HEK293T (cell line): ENCODE data around the gene ZCRB1.

Experiments
- CTCF ChIA-PET: fragments of 350-600 bp; formaldehyde crosslinking; extraction: SDS; loops from one replicate; lab custom pipeline; 2021; ENCODE audit warnings: antibody characterized with exemption, inconsistent platforms; lab: Yijun Ruan, JAX
- POLR2A ChIA-PET: fragments of 350-600 bp; formaldehyde crosslinking; extraction: SDS; loops from one replicate; lab custom pipeline; 2020; ENCODE audit warnings: antibody characterized with exemption, inconsistent platforms; lab: Yijun Ruan, JAX
- DNase-seq: peaks from one replicate; pipeline ENCODE4 v3.0.0; 2012; ENCODE audit warnings: mixed read lengths; ENCODE audit errors: extremely low spot score
- ARNT ChIP-seq: fragments of 450-650 bp; IDR thresholded peaks from 2 replicates; pipeline ENCODE4 v1.6.1; 2017; ENCODE audit warnings: mild to moderate bottlenecking
- BHLHE40 ChIP-seq: fragments of 450-650 bp; IDR thresholded peaks from 2 replicates; pipeline ENCODE4 v1.6.1; 2016; ENCODE audit warnings: mild to moderate bottlenecking, moderate library complexity, borderline replicate concordance
- CTBP1 ChIP-seq: fragments of 450-650 bp; IDR thresholded peaks from 2 replicates; pipeline ENCODE4 v1.6.1; 2016; ENCODE audit warnings: borderline replicate concordance
- ELF4 ChIP-seq: fragments of 450-650 bp; IDR thresholded peaks from 2 replicates; pipeline ENCODE4 v1.6.1; 2017; ENCODE audit warnings: antibody characterized with exemption
- FOXA1 ChIP-seq: fragments of 450-650 bp; IDR thresholded peaks from 2 replicates; pipeline ENCODE4 v1.6.1; 2016; ENCODE audit warnings: mild to moderate bottlenecking
- FOXK2 ChIP-seq: fragments of 450-650 bp; IDR thresholded peaks from 2 replicates; pipeline ENCODE4 v1.6.1; 2016; ENCODE audit warnings: mild to moderate bottlenecking
- FOXM1 ChIP-seq: fragments of 450-650 bp; IDR thresholded peaks from 2 replicates; pipeline ENCODE4 v1.6.1; 2017; ENCODE audit warnings: mild to moderate bottlenecking, borderline replicate concordance
- HDGF ChIP-seq: fragments of 450-650 bp; IDR thresholded peaks from 2 replicates; pipeline ENCODE4 v1.6.1; 2017; ENCODE audit warnings: antibody characterized with exemption, borderline replicate concordance
- L3MBTL2 ChIP-seq: fragments of 450-650 bp; conservative IDR thresholded peaks from 2 replicates; pipeline ENCODE4 v1.6.1; 2016; ENCODE audit warnings: mild to moderate bottlenecking
- LEF1 ChIP-seq: fragments of 450-650 bp; IDR thresholded peaks from 2 replicates; pipeline ENCODE4 v1.6.1; 2017; ENCODE audit warnings: mild to moderate bottlenecking, borderline replicate concordance
- NFRKB ChIP-seq: fragments of 450-650 bp; IDR thresholded peaks from 2 replicates; pipeline ENCODE4 v1.6.1; 2016; ENCODE audit warnings: mild to moderate bottlenecking, moderate library complexity
- PKNOX1 ChIP-seq: fragments of 450-650 bp; IDR thresholded peaks from 2 replicates; pipeline ENCODE4 v1.6.1; 2016
- SP1 ChIP-seq: fragments of 450-650 bp; IDR thresholded peaks from 2 replicates; pipeline ENCODE4 v1.6.1; 2017
- SUZ12 ChIP-seq: fragments of 450-650 bp; IDR thresholded peaks from 2 replicates; pipeline ENCODE4 v1.6.1; 2016; ENCODE audit warnings: mild to moderate bottlenecking
- TARDBP ChIP-seq: fragments of 450-650 bp; IDR thresholded peaks from 2 replicates; pipeline ENCODE4 v1.6.1; 2016
- ZNF384 ChIP-seq: fragments of 450-650 bp; IDR thresholded peaks from 2 replicates; pipeline ENCODE4 v1.6.1; 2016

ZCRB1 gene

GRCh38 chr12:42325653-42326474 is at the start of gene ZCRB1, which contains the start of gene PPHLN1:
ZCRB1 (minus strand) TSS chr12:42326094; CDS start chr12:42324102, 1,992 bp downstream.
PPHLN1 (plus strand) TSS chr12:42326167; CDS start chr12:42335903, 9,736 bp downstream.
- ChIA-PET CTCF (no interaction called here), POLR2A (interaction anchor here (0.9 kb wide), 1 partner anchor 183 kb away, joined by 3 read pairs; no protein-coding TSS in a partner anchor)
- peak; percentile 81 for DNase-seq
- no peak for TF ChIP-seq PKNOX1
- no peak for TF ChIP-seq LEF1
- TF ChIP-seq ARNT: no peak
- TF ChIP-seq FOXM1: no peak
- no peak for TF ChIP-seq SP1
- no peak for TF ChIP-seq FOXA1
- TF ChIP-seq ZNF384: no peak
- TF ChIP-seq TARDBP: no peak
- no peak for TF ChIP-seq SUZ12
- no peak for TF ChIP-seq FOXK2
- no peak for TF ChIP-seq NFRKB
- no peak for TF ChIP-seq CTBP1
- TF ChIP-seq ELF4: peak; percentile 47
- TF ChIP-seq L3MBTL2: peak; percentile 71; the same call in 1 of the 2 replicates
- TF ChIP-seq HDGF: no peak

- TF ChIP-seq NFRKB: no peak
- CTCF ChIA-PET: no interaction called here
- POLR2A ChIA-PET: no interaction called here
- no peak for DNase-seq
Observed at GRCh38 chr12:42373669-42374068, 47.8 kb upstream of the ZCRB1 start.

- no peak for TF ChIP-seq SUZ12
- no peak for TF ChIP-seq NFRKB
- no peak for TF ChIP-seq LEF1
- TF ChIP-seq HDGF: no peak
- TF ChIP-seq ZNF384: no peak
- no peak for TF ChIP-seq CTBP1
- no peak for TF ChIP-seq ARNT
- no peak for TF ChIP-seq SP1
- no peak for TF ChIP-seq FOXK2
- TF ChIP-seq PKNOX1: no peak
- no peak for TF ChIP-seq FOXM1
- no peak for TF ChIP-seq TARDBP
- TF ChIP-seq L3MBTL2: no peak
- no peak for TF ChIP-seq BHLHE40
- no peak for TF ChIP-seq ELF4
- no peak for TF ChIP-seq FOXA1
- peak; percentile 56 for DNase-seq
- ChIA-PET POLR2A (interaction anchor here (0.6 kb wide), 1 partner anchor 19 kb away, joined by 3 read pairs; no protein-coding TSS in a partner anchor), CTCF (interaction anchor here (0.6 to 1.8 kb wide), 8 partner anchors 13 to 1411 kb away, joined by 3 to 6 read pairs (median 4); no protein-coding TSS in a partner anchor)
Observed at GRCh38 chr12:42372154-42372791, 46.4 kb upstream of the ZCRB1 start.

- no peak for TF ChIP-seq L3MBTL2
- TF ChIP-seq NFRKB: no peak
- no peak for TF ChIP-seq ZNF384
- TF ChIP-seq LEF1: no peak
- no peak for TF ChIP-seq BHLHE40
- DNase-seq: no peak
- ChIA-PET POLR2A (no interaction called here), CTCF (interaction anchor here (1.3 kb wide), 1 partner anchor 248 kb away, joined by 3 read pairs; no protein-coding TSS in a partner anchor)
Observed at GRCh38 chr12:42370013-42370412, 44.1 kb upstream of the ZCRB1 start.

GRCh38 chr12:42365486-42365885 is 39.6 kb upstream of the ZCRB1 start:
- TF ChIP-seq FOXA1: no peak
- TF ChIP-seq TARDBP: no peak
- TF ChIP-seq HDGF: no peak
- TF ChIP-seq PKNOX1: no peak
- no peak for TF ChIP-seq SP1
- TF ChIP-seq LEF1: no peak
- no peak for TF ChIP-seq FOXM1
- no peak for TF ChIP-seq L3MBTL2
- POLR2A ChIA-PET: no interaction called here
- CTCF ChIA-PET: interaction anchor here (0.6 kb wide), 1 partner anchor 874 kb away, joined by 4 read pairs; no protein-coding TSS in a partner anchor
- no peak for DNase-seq

- POLR2A ChIA-PET: no interaction called here
- no peak for TF ChIP-seq ZNF384
- TF ChIP-seq CTBP1: no peak
- no peak for TF ChIP-seq FOXA1
- TF ChIP-seq BHLHE40: no peak
- TF ChIP-seq SP1: no peak
- no peak for TF ChIP-seq PKNOX1
- TF ChIP-seq HDGF: no peak
- no peak for TF ChIP-seq FOXK2
- no peak for TF ChIP-seq FOXM1
- CTCF ChIA-PET: interaction anchor here (0.6 kb wide), 1 partner anchor 875 kb away, joined by 4 read pairs; no protein-coding TSS in a partner anchor
- DNase-seq: peak; percentile 17
Observed at GRCh38 chr12:42364692-42365091, 38.8 kb upstream of the ZCRB1 start.
